Fibroblast of the aortic adventitia (primary cell): ENCODE measurements around the gene DAW1. TPM values are rescaled to one million over a fixed set of nuclear protein-coding genes. Genes with fewer than 3 reads are reported as not detected.

Source experiments
- DNase-seq: peaks from one replicate; pipeline ENCODE4 v3.0.0-alpha.2; 2010; ENCODE audit warnings: low read depth
- H3K4me3 ChIP-seq: 2 replicates; pipeline ENCODE4 v1.5.1; 2011; ENCODE audit warnings: low read depth, mild to moderate bottlenecking, control low read depth, low read length, moderate library complexity
- CTCF ChIP-seq: IDR thresholded peaks from 2 replicates; pipeline ENCODE4 v1.5.1; 2011; ENCODE audit warnings: mild to moderate bottlenecking, low read length, control low read depth, inconsistent platforms; ENCODE audit not compliant: insufficient read depth
- total RNA-seq: library from RNA; depleted of rRNA; stranded (reverse); fragments of >200 nt; gene quantifications from 2 replicates; pipeline ENCODE4 v1.2.3, GENCODE V29; 2012; ENCODE audit warnings: low replicate concordance

Gene DAW1
- 1.3 TPM in 1 of 2 replicates, not detected in the other for total RNA-seq

GRCh38 chr2:227871375-227871791, at the start of gene DAW1:
DAW1 (plus strand) TSS chr2:227871631; CDS start chr2:227871690, 59 bp downstream.
- peak within 1 kb of the TSS; percentile 46 for H3K4me3 ChIP-seq
- TF ChIP-seq CTCF = no peak
- DNase-seq = peak; percentile 65

- DNase-seq = no peak
- H3K4me3 ChIP-seq = no peak overlapping the region
- no peak for TF ChIP-seq CTCF
Measured at GRCh38 chr2:227822416-227823003, 48.9 kb upstream of the DAW1 start.

GRCh38 chr2:227823922-227824321, 47.5 kb upstream of the DAW1 start:
- no peak for TF ChIP-seq CTCF
- no peak for DNase-seq
- no peak overlapping the region for H3K4me3 ChIP-seq

GRCh38 chr2:227824711-227825110, 46.7 kb upstream of the DAW1 start:
- DNase-seq = no peak
- no peak for TF ChIP-seq CTCF
- no peak overlapping the region for H3K4me3 ChIP-seq

- no peak for TF ChIP-seq CTCF
- no peak overlapping the region for H3K4me3 ChIP-seq
- no peak for DNase-seq
Measured at GRCh38 chr2:227826019-227826521, 45.4 kb upstream of the DAW1 start.

- no peak for TF ChIP-seq CTCF
- no peak for DNase-seq
- H3K4me3 ChIP-seq = no peak overlapping the region
Measured at GRCh38 chr2:227826563-227826962, 44.9 kb upstream of the DAW1 start.

GRCh38 chr2:227827143-227827542, 44.3 kb upstream of the DAW1 start:
- no peak for DNase-seq
- no peak for TF ChIP-seq CTCF

More at GRCh38 chr2:227827143-227827542, 44.3 kb upstream of the DAW1 start:
- H3K4me3 ChIP-seq = no peak overlapping the region
